ENCODE data around the gene RHD. TPM values are rescaled to one million over a fixed set of nuclear protein-coding genes. Genes with fewer than 3 reads are reported as not detected.
"Not testable (repeated sequence)": the region's sequence is repeated elsewhere in the genome, so short reads cannot be mapped to it uniquely, and the experiment has no call there.

Gene RHD
- total and polyA plus RNA-seq, 10 donors: 0.03 to 3.9 (median 1.6) TPM; not detected in 3

DNA sequence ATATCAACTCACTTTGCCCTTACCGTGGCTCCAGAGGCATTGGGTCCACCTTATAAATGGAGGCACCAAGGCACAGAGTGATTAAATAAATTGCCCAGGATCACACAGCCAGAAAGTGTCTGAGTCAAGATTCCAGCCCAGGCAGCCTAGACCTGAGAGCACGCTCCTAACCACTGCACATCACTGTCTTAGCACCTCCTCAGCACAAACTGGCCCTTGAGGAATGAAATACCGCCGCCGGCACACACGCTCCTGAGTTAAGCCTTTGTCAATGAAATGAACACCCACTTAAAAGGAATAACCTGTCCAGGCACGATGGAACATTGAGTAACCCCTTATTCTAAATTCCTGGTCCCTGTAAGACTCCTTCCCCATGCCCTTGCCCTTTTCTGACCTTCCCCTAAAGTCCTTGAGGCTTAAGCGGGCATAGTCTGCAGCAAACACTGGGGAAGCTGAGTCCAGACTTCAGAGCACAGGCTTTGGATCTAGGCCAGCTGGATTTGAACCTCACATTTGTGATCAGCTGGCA is 16.3 kb downstream of the RHD start:
- DNase-seq; H3K4me1 ChIP-seq; H3K27me3 ChIP-seq (replicated peaks in 1 of 7); H3K9me3 ChIP-seq; H3K27ac ChIP-seq; intact Hi-C loops (cut with DNase I; ENCODE audit: low total_unique reads); H3K4me3 ChIP-seq; H3K36me3 ChIP-seq: not testable (repeated sequence)
- WGBS, 5 donors: 74 to 91% (median 80%) methylated on average over 1 to 3 of the region's 8 CpGs

DNA sequence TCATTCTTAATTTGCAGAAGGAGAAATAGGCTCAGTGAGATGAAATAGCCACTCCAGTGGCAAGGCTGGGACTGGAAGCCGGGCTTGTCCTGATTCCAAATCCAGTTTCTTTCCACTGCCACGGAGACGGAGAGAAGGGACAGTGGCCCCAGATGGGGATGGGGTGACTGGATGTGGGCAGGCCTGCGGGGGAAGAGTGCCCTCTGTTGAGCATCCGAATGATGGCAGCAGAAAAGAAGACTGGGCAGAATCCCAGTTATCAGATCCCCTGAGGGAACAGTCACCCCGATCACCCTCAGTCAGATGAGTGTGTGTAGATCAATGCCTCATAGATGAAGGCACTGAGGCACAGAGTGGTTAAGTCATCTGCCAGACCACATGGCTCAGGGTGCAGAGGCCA is 17.7 kb downstream of the RHD start:
- H3K9me3 ChIP-seq; DNase-seq; H3K4me1 ChIP-seq; intact Hi-C loops (cut with DNase I; ENCODE audit: low total_unique reads); H3K27ac ChIP-seq; H3K4me3 ChIP-seq; H3K27me3 ChIP-seq (replicated peaks in 1 of 7); H3K36me3 ChIP-seq: not testable (repeated sequence)
- 26 to 41% (median 34%) methylated on average over 5 of the region's 6 CpGs; no CpG with 5 or more reads in 1 of the 5 donors for WGBS, 5 donors
- TF ChIP-seq, protein P1, sequence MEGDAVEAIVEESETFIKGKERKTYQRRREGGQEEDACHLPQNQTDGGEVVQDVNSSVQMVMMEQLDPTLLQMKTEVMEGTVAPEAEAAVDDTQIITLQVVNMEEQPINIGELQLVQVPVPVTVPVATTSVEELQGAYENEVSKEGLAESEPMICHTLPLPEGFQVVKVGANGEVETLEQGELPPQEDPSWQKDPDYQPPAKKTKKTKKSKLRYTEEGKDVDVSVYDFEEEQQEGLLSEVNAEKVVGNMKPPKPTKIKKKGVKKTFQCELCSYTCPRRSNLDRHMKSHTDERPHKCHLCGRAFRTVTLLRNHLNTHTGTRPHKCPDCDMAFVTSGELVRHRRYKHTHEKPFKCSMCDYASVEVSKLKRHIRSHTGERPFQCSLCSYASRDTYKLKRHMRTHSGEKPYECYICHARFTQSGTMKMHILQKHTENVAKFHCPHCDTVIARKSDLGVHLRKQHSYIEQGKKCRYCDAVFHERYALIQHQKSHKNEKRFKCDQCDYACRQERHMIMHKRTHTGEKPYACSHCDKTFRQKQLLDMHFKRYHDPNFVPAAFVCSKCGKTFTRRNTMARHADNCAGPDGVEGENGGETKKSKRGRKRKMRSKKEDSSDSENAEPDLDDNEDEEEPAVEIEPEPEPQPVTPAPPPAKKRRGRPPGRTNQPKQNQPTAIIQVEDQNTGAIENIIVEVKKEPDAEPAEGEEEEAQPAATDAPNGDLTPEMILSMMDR (IDR thresholded peaks at IDR 0.05 in 8 of 11, conservative IDR thresholded peaks at IDR 0.05 in 3 of 11): peak in 3 of 11 experiments; percentile 11 to 38 (median 32)

DNA sequence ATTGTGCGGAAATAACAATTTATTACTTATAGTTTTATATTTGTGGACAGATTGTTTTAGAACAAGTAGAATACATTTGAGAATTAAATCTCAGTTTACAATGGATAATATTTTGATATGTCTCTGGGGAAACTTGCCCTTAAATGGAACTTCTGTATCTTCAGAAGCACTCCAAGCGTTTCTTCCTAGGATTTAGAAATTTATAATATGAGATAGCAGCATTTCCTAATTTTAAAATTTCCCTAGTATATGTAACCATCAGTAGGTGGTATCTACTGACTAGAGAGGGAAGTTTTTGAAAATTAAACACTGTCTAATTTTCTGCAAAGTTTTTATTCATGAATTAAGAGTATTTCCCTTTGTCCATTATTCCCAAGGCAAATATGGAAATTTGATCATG is 21.1 kb downstream of the RHD start:
- H3K27ac ChIP-seq; H3K9me3 ChIP-seq; H3K27me3 ChIP-seq (replicated peaks in 1 of 7); H3K36me3 ChIP-seq; H3K4me1 ChIP-seq; H3K4me3 ChIP-seq; intact Hi-C loops (cut with DNase I; ENCODE audit: low total_unique reads); DNase-seq: not testable (repeated sequence)
- WGBS, 5 donors: 82 to 99% (median 89%) methylated on average over 2 of the region's 2 CpGs

DNA sequence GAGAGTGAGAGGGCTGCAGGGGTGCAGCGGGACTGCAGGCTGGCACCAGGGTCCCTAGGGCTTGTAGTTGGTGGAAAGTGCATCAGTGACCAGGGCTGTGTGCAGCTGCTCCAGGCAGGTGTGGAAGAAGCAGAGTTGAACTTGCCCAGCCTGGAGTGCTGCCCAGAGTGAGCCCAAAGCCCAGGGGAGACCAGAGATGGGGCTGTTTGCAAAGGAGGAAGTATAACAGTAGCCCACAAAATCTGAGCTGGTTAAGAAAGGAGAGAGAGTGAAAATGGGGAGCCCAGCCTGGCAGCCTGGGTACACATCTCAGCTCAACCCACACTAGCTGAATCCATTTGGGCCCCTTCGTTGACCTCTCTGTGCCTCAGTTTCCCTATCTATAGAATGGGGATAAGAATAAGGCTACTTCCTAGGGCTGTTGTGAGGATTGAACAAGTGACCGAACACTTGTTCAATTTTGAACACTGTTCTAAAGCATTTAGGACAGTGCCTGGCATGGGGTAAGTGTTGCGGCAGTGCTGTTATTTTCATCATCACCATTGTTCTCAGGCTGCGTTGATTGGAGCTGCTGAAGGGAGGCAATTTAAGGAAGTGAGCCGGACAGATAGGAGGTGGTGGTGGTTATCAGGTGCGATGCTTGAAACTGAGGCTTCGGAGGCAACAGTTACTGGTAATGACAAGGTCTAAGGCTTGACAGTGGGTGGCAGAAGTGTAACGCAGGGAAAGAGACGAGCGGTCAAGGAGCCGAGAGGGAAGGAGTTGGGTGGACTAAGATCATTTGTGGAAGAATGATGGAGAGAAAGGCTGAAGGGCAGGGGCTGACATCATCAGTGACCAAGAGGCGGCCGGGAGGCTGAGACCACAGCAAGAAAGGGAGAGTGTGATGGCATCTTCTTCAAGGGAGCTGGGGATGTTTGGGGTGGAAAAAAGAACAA is 22.8 kb downstream of the RHD start:
- H3K4me3 ChIP-seq; intact Hi-C loops (cut with DNase I; ENCODE audit: low total_unique reads); H3K9me3 ChIP-seq; H3K4me1 ChIP-seq; H3K27ac ChIP-seq; H3K27me3 ChIP-seq (replicated peaks in 1 of 7); DNase-seq; H3K36me3 ChIP-seq: not testable (repeated sequence)
- 81 to 91% (median 86%) methylated on average over 5 to 7 of the region's 14 CpGs for WGBS, 5 donors

DNA sequence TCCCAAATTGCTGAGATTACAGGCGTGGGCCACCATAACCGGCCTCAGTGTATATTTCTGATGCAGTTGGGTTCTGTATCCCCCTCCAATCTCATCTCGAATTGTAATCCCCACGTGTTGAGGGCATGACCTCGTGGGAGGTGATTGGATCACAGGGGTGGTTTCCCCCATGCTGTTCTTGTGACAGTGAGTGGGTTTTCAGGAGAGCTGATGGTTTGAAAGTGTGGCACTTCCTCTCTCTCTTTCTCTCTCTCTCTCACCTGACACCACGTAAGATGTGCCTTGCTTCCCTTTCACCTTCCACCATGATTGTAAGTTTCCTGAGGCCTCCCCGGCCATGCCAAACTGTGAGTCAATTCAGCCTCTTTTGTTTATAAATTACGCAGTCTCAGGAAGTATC is 24.2 kb downstream of the RHD start:
- H3K4me3 ChIP-seq; DNase-seq; intact Hi-C loops (cut with DNase I; ENCODE audit: low total_unique reads); H3K27ac ChIP-seq; H3K4me1 ChIP-seq; H3K27me3 ChIP-seq (replicated peaks in 1 of 7); H3K9me3 ChIP-seq; H3K36me3 ChIP-seq: not testable (repeated sequence)
- WGBS, 5 donors: 47 to 64% (median 60%) methylated on average over 5 to 7 of the region's 8 CpGs

DNA sequence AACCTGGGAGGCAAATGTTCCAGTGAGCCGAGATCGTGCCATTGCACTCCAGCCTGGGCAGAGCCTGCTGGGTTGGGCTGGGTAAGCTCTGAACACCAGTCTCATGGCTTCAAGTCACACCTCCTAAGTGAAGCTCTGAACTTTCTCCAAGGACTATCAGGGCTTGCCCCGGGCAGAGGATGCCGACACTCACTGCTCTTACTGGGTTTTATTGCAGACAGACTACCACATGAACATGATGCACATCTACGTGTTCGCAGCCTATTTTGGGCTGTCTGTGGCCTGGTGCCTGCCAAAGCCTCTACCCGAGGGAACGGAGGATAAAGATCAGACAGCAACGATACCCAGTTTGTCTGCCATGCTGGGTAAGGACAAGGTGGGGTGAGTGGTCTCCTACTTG is 28.4 kb downstream of the RHD start:
- 91 to 95% (median 93%) methylated on average over 7 to 9 of the region's 9 CpGs for WGBS, 5 donors
- H3K36me3 ChIP-seq; H3K27ac ChIP-seq; intact Hi-C loops (cut with DNase I; ENCODE audit: low total_unique reads); H3K9me3 ChIP-seq; H3K27me3 ChIP-seq (replicated peaks in 1 of 7); H3K4me1 ChIP-seq; DNase-seq; H3K4me3 ChIP-seq: not testable (repeated sequence)

DNA sequence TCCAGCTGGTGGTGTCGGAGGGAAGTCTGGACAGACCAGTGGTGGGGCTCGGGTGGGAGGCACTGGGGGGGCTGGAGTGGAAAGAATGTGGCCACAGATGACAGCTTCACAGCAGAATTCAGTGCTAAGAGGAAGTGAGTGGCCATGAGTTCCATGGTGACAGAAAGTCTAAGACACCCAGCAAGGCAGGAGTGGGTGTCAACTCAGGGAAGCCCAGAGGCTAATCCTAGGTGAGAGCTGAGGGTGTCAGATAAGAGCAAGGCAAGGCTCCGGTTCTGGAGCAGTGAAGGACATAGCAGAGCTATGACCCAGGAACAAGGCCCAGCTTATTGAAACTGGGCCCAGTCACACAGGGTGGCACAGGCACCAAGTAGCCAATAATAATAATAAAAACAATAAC is 30.0 kb downstream of the RHD start:
- 48 to 81% (median 73%) methylated on average over 3 of the region's 3 CpGs for WGBS, 5 donors
- DNase-seq; H3K27me3 ChIP-seq (replicated peaks in 1 of 7); H3K4me3 ChIP-seq; H3K9me3 ChIP-seq; intact Hi-C loops (cut with DNase I; ENCODE audit: low total_unique reads); H3K27ac ChIP-seq; H3K4me1 ChIP-seq: not testable (repeated sequence)
- peaks cover 0 to 18% (median 0%) of the 10 kb centered on the region in 6 donors for H3K36me3 ChIP-seq

DNA sequence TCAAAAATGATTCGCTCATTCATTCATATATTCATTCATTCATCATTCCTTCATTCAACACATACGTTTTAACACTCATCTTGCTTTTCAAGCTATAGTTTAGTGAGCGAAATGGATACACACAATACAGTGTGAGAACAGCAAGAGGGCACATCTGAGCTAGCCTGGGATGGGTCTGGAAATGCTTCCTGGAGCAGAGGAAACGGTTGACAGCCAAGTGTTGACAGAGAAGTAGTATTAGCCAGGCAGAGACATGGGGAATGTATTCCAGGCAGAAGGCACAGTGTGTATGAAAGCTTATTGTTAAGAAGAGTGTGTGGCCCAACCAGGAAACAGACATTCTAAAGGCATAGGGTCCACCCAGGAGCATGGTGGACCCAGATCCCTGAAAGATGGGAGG is 32.6 kb downstream of the RHD start:
- H3K4me1 ChIP-seq; H3K4me3 ChIP-seq; H3K27me3 ChIP-seq (replicated peaks in 1 of 7); H3K9me3 ChIP-seq; DNase-seq; intact Hi-C loops (cut with DNase I; ENCODE audit: low total_unique reads); H3K27ac ChIP-seq: not testable (repeated sequence)
- peaks cover 0 to 18% (median 0%) of the 10 kb centered on the region in 6 donors for H3K36me3 ChIP-seq
- 76 to 92% (median 80%) methylated on average over 4 of the region's 4 CpGs for WGBS, 5 donors

DNA sequence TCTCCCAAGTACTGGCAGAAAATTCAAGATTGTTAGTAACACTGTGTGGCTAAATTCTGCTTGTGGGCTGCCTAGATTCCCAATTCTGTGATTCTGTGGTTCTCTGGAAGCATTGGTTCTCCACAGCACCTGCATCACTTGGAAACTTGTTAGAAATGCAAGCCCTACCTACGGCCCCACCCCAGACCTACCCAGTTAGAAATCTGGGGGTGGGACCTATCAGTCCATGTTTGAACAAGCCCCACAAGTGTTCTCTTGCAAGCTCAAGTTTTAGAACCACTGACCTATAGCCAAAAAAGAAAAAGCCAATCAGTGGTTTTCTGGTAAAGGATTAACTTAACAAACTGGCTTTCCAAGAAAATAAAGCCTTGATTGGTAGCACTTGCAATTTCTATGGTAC is 35.9 kb downstream of the RHD start:
- H3K27me3 ChIP-seq (replicated peaks in 1 of 7); DNase-seq: not testable (repeated sequence)
- no CpG with 5 or more reads among the region's 1 CpG for WGBS, 5 donors

DNA sequence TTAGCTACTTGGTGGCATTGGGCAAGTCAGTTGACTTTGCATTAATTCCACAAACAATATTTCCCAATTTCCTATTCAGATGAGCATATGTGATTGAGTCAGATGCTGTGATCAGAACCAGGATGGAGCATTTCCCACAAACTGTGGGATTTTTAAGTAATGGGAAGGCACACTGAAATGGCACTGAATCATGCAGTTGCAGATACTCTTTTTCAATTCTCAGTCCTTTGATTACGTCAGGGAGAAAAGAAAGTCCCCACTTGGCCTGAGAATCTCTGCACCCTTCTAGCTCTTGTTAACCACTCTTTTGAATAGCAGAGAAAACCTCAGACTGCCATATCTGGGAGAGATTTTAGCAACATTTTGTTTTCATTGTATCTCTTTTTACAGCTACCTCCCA is 36.8 kb downstream of the RHD start:
- H3K27ac ChIP-seq; intact Hi-C loops (cut with DNase I; ENCODE audit: low total_unique reads); H3K4me3 ChIP-seq; H3K36me3 ChIP-seq; DNase-seq; H3K27me3 ChIP-seq (replicated peaks in 1 of 7); H3K4me1 ChIP-seq: not testable (repeated sequence)
- 62 to 75% (median 68%) methylated on average over 1 of the region's 1 CpG for WGBS, 5 donors
- H3K9me3 ChIP-seq: peaks cover 0 to 13% (median 0%) of the 10 kb centered on the region in 8 donors

More for the DNA sequence above, 35.9 kb downstream of the RHD start:
- intact Hi-C loops (cut with DNase I; ENCODE audit: low total_unique reads); H3K4me3 ChIP-seq; H3K4me1 ChIP-seq; H3K27ac ChIP-seq; H3K9me3 ChIP-seq: not testable (repeated sequence)
- peaks cover 0 to 14% (median 0%) of the 10 kb centered on the region in 6 donors for H3K36me3 ChIP-seq

Measured in spleen (tissue), 11 donors.